ENCODE data around the gene SART3. TPM values are rescaled to one million over a fixed set of nuclear protein-coding genes. Genes with fewer than 3 reads are reported as not detected.

The SART3 gene
- total RNA-seq, 1 donor, result 51.7 TPM

Other genes starting within 250 kb of the SART3 start
- 0.27 TPM for gene CMKLR1, start 221.9 kb downstream of the SART3 start, total RNA-seq
- gene FICD, start 45.9 kb downstream of the SART3 start, total RNA-seq, result 6.5 TPM
- gene ISCU, start 1.4 kb upstream of the SART3 start, total RNA-seq, result 42.0 TPM
- gene TMEM119, start 36.9 kb upstream of the SART3 start, total RNA-seq, result under 0.01 TPM
- 103 TPM for gene SELPLG, start 72.7 kb upstream of the SART3 start, total RNA-seq
- gene CORO1C, start 170.3 kb upstream of the SART3 start, total RNA-seq, result 99.1 TPM